ENCODE measurements around the gene ANKRD52. TPM values are rescaled to one million over a fixed set of nuclear protein-coding genes. Genes with fewer than 3 reads are reported as not detected.

ANKRD52 gene
- total and polyA plus RNA-seq, 9 of the 15 experiments (the other 6 are each of a cell fraction or from before 2014, with no cell fraction given): 0.52 to 46.8 (median 7.9) TPM

DNA sequence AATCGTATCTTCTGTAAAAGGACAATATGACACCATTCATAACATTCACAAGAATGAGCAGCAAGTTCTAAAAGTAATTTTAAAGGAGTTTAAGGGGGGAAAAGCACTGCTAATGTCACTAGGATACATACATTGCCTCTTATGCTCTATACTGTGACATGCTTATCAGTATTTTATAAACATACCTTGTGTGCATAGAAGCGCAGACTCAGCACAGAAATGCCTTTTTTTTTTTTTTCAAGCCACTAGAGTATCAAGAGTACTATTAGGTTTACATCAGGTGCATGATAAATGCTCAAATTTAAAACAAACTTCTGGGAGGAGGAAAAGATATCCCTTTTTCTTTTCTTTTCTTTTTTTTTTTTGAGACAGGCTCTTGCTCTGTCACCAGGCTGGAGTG lies 55.3 kb downstream of the ANKRD52 start (continued):
- TF ChIP-seq IFI16 (CRISPR knock-in tag; IDR thresholded peaks at IDR 0.05): no peak

- intact Hi-C loops (cut with micrococcal nuclease) (no loop called here), in situ Hi-C loops (cut with MboI) (no loop called here)
- peaks cover 27% of the 10 kb centered on the region for H3K36me3 ChIP-seq (ENCODE audit: control insufficient read depth, insufficient read depth, low read length)
- no TSS peak for BruUV-seq (replicated peaks)
- H3K4me2 ChIP-seq (ENCODE audit: insufficient read depth, low read length): no peak overlapping the region
- H3K9ac ChIP-seq (ENCODE audit: insufficient read depth in 1 of 2, low read depth in 2 of 2, low read length in 2 of 2): no peak overlapping the region
- ChIA-PET POLR2A (interaction anchor here (0.9 to 2.8 kb wide), 5 partner anchors 13 to 114 kb away, joined by 3 to 13 read pairs (median 5); partner anchors contain the start of genes CNPY2, RNF41 and SMARCC2), CTCF (ENCODE audit: low intra/inter-chr PET ratio) (no interaction called here)
- ATAC-seq (peak; percentile 9), FAIRE-seq (no peak), DNase-seq (ENCODE audit: extremely low read depth in 1 of 4, low spot score in 3 of 4) (no peak)
- H2AFZ ChIP-seq (ENCODE audit: low read depth, low read length): peak overlapping the region; percentile 4
- 5% methylated on average over 1 of the region's 1 CpG for WGBS (ENCODE audit: insufficient coverage, low coverage, missing lambda C conversion rate)
- peak overlapping the region; percentile 37; the same call in 1 of the 3 replicates for H3K27ac ChIP-seq (ENCODE audit: extremely low read depth, low read depth, low read length)
- H3K4me3 ChIP-seq: no peak overlapping the region
- H4K20me1 ChIP-seq (replicated peaks; ENCODE audit: control insufficient read depth, insufficient read depth, low read length): no peaks in the 10 kb centered on the region
- H3K79me2 ChIP-seq (ENCODE audit: control insufficient read depth, insufficient read depth, low read length): no peaks in the 10 kb centered on the region
- no peaks in the 10 kb centered on the region for H3K27me3 ChIP-seq (ENCODE audit: control insufficient read depth in 2 of 2, insufficient read depth in 2 of 2, low read length in 2 of 2)
- H3K9me1 ChIP-seq (ENCODE audit: control insufficient read depth, insufficient read depth, low read length): no peaks in the 10 kb centered on the region
- H3K4me1 ChIP-seq (replicated peaks in 1 of 2; ENCODE audit: control insufficient read depth in 2 of 2, insufficient read depth in 2 of 2, low read length in 2 of 2): peaks cover 2 to 25% of the 10 kb centered on the region in 2 experiments; a peak in 3 of 5 replicates
- H3K9me3 ChIP-seq (replicated peaks; ENCODE audit: control insufficient read depth, insufficient read depth, low read depth, low read length): no peaks in the 10 kb centered on the region
- peak; percentile 97 for TF ChIP-seq NR2C1 (IDR thresholded peaks at IDR 0.05)
- peak; percentile 97 for TF ChIP-seq NR2C1 (tag; IDR thresholded peaks at IDR 0.05)
- TF ChIP-seq, protein P1, sequence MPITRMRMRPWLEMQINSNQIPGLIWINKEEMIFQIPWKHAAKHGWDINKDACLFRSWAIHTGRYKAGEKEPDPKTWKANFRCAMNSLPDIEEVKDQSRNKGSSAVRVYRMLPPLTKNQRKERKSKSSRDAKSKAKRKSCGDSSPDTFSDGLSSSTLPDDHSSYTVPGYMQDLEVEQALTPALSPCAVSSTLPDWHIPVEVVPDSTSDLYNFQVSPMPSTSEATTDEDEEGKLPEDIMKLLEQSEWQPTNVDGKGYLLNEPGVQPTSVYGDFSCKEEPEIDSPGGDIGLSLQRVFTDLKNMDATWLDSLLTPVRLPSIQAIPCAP (CRISPR knock-in tag; IDR thresholded peaks at IDR 0.05; ENCODE audit: borderline replicate concordance): no peak
- no peak for TF ChIP-seq ZNF133 (CRISPR knock-in tag; IDR thresholded peaks at IDR 0.05)
- TF ChIP-seq SPI1 (IDR thresholded peaks at IDR 0.05; ENCODE audit: borderline replicate concordance, low read depth, low read length): 0 out of 2 replicates have a peak, but pooled peaks have one; percentile 14
- TF ChIP-seq SAFB (IDR thresholded peaks at IDR 0.05; ENCODE audit: borderline replicate concordance, low read depth, low read length): no peak
- TF ChIP-seq HEY1 (CRISPR knock-in tag; IDR thresholded peaks at IDR 0.05; ENCODE audit: borderline replicate concordance): no peak
- TF ChIP-seq, protein P2, sequence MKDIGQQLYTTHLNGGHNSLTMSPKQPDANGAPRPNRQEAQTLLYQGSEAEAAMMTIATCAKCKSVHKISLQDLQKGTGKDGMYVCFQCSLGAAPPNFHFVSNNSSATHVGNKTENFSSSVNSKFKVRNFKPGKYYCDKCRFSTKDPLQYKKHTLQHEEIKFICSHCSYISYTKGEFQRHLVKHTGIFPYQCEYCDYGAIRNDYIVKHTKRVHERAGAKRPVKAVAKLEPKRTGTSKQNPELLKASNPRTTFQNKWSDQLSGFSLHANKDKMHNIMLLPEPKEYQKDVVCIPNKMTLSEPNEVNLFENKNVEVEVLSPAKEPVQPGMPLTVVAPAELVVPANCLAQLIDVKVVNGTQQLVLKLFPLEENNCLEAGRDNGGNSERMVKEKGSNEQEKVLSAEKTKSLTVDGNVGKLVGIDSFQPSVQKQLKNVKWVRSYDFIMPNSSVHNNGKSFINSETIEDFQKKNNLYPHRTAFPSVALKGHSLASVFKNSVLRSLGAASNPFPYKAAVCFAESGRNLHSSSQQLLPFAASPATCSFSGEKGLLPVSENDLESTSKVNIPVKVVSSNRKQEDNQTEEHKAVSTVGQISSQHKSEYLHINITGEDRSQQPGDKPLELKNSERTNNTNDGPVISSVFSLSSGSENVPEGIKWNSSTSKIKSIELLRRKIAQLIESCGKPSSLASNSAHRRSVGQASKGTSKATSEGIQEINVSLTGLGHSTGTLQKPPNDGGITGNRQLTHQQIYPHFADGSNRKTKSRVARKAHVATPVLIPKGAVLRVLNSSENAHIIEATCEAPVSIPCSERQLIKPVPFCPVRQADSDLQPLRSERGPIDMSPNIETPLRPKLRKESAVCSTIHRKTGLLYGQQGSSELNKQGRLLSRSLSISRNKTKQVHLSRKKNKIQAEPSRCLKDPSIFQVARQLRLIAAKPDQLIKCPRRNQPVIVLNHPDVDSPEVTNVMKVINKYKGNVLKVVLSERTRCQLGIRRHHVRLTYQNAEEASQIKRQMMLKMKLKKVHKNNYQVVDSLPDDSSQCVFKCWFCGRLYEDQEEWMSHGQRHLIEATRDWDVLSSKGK (CRISPR knock-in tag; IDR thresholded peaks at IDR 0.05): no peak
- TF ChIP-seq BMI1 (IDR thresholded peaks at IDR 0.05; ENCODE audit: low read length): no peak
- no peak for TF ChIP-seq CHD2 (IDR thresholded peaks at IDR 0.05; ENCODE audit: low read depth, low read length)
- no peak for TF ChIP-seq ZNF224 (CRISPR knock-in tag; IDR thresholded peaks at IDR 0.05)
- no peak for TF ChIP-seq ZNF253 (CRISPR knock-in tag; conservative IDR thresholded peaks at IDR 0.05)
- TF ChIP-seq ETV1 (tag; conservative IDR thresholded peaks at IDR 0.05; ENCODE audit: low read depth): 0 out of 2 replicates have a peak, but pooled peaks have one; percentile 25
- no peak for TF ChIP-seq ATF1 (CRISPR knock-in tag; IDR thresholded peaks at IDR 0.05)
- TF ChIP-seq ATF1 (tag; IDR thresholded peaks at IDR 0.05): 0 out of 2 replicates have a peak, but pooled peaks have one; percentile 14
- TF ChIP-seq, protein P3, sequence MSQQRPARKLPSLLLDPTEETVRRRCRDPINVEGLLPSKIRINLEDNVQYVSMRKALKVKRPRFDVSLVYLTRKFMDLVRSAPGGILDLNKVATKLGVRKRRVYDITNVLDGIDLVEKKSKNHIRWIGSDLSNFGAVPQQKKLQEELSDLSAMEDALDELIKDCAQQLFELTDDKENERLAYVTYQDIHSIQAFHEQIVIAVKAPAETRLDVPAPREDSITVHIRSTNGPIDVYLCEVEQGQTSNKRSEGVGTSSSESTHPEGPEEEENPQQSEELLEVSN (IDR thresholded peaks at IDR 0.05; ENCODE audit: borderline replicate concordance in 1 of 2, extremely low read depth in 1 of 2, insufficient read depth in 1 of 2, insufficient read length in 1 of 2, low read depth in 1 of 2, low read length in 1 of 2, poor library complexity in 1 of 2, severe bottlenecking in 1 of 2): no peak
Observed at GRCh38 chr12:56202366-56202765, 55.8 kb downstream of the ANKRD52 start.

Measured in K562 (cell line).